ENCODE results near the gene SALL2.
"Not testable (repeated sequence)": the region's sequence is repeated elsewhere in the genome, so short reads cannot be mapped to it uniquely, and the experiment has no call there.

SALL2 gene

GRCh38 chr14:21525962-21526671 is at the start of gene SALL2:
SALL2 (minus strand) TSS chr14:21526346; CDS start chr14:21526127, 219 bp downstream.
- peak; percentile 76 for DNase-seq

GRCh38 chr14:21575661-21576060 is 49.5 kb upstream of the SALL2 start:
- no peak for DNase-seq

GRCh38 chr14:21572604-21573003 is 46.5 kb upstream of the SALL2 start:
- no peak for DNase-seq

GRCh38 chr14:21558703-21559170 is 32.6 kb upstream of the SALL2 start:
- DNase-seq = no peak

DNA sequence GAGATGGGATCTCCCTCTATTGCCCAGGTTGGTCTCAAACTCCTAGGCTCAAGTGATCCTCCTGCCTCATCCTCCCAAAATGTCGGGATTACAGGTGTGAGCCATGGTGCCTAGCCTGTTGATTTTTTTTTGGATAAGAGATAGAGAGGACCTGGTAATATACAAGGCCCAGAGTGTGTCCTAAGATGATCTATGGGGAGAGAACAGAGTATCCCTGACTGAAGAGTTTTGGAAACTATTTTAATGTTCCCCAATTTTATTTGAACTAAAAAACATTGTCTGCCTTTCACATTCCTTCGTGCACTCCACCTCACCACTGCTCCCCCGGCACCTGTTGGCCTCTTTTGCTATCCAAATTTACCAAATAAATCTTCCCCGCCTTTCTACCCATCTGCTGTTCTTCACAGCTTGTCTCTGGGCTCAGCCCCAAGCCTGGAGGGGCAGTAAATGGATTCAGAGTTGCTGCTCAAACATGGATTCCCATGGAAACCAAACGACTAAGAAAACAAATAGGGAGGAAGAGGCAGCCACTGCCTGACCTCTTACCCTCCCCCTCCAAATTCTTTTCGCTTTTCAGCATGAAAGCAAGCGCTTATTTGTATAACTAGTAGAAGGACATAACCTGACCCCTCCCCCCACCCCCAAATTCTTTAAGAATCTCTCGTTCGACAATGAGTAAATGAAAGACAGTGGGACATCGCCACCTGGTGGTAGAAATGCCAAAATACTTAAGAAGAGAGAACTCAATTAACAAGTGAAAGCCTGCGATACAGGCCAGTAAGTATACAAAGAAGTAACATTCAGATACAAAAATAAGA is 31.1 kb upstream of the SALL2 start:
- peak; percentile 45 for DNase-seq

- DNase-seq = no peak
Measured at GRCh38 chr14:21556378-21557083, 30.4 kb upstream of the SALL2 start.

DNA sequence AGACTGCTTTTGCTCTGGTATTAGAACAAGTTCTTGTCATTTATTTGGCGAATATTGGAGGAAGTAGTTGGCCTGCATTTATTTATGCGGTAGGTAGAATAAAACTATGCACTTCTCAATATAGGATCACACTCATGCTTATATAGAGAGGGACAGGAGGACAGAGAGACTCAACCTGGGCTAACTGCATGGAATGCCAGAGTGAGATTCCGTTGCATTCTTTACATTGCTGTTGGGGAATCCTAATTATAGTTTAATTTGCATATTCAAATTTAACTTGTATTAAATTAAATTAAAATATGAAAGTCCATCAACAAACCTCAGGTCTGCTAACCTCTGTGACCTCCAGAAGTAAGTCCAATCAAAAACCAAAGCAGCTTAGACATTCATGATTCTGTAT is 27.1 kb upstream of the SALL2 start:
- DNase-seq = no peak

DNA sequence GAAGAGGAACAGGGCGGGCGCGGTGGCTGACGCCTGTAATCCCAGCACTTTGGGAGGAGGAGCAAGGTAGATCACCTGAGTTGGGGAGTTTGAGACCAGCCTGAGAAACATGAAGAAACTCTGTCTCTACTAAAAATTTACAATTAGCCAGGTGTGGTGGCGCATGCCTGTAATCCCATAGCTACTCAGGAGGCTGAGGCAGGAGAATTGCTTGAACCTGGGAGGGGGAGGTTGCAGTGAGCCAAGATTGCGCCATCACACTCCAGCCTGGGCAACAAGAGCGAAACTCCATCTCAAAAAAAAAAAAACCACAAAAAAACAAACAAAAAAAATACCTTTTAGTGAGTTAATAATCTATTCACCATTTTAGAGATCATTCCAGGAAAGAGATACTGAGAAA is 18.4 kb upstream of the SALL2 start:
- DNase-seq = not testable (repeated sequence)

DNA sequence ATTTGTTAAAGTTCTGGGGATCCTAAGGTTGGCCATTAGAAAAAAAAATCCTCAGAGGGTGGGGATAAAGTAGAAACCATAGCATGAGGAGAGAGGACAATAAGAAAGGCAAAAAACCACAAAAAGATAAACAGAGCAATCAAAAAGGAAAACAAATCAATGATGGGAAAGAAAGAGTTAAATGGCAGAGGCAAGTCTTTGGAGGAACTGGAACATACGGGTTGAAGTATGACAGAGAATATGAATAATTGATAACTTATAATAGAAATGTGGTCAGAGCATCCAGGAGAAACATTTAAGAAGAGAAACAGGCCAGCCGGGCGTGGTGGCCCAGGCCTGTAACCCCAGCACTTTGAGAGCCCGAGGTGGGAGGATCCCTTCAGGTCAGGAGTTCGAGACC is 17.8 kb upstream of the SALL2 start:
- no peak for DNase-seq

- no peak for DNase-seq
Measured at GRCh38 chr14:21543521-21543960, 17.4 kb upstream of the SALL2 start.

DNA sequence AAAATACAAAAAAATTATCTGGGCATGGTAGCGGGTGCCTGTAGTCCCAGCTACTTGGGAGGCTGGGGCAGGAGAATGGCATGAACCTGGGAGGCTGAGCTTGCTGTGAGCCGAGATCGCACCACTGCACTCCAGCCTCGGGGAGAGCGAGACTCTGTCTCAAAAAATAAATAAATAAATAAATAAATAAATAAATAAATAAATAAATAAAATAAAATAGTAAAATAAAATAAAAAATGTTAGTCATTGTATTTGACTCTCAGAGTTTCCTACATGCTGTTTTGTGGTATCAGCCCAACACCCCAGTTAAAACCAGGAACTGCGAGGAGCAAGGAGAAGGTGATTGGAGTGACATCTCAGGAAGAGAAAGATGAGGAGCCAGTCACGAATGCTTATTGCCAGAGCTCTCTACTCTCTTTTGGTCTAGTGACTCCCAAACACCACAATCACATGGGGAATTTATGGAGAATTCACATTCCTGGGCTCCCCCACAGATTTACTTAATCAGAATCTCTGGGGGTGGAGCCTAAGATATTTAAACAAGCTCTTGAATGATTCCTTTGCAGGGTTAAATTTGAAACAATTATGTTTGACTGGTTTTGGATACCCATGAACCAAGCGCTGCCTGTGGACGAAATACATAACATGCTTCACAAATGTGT is 15.4 kb upstream of the SALL2 start:
- no peak for DNase-seq

GRCh38 chr14:21539189-21539940 is 13.2 kb upstream of the SALL2 start:
- no peak for DNase-seq

DNA sequence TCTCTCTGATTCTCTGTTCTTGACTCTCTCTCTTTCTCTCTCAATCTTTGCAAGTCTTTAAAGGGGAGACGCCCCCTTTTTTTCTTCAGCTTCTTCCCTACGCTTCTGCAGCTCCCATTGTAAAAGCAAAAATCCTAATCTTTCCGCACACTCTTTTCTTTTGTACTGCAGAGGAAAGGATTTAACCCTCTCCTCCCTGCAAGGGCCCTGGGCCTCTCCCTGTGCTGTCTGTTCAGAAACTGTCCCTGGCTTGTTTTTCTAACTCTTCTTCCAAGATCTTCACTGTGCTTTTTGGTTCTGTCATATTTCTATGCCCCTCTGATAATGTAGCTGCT is 10.9 kb upstream of the SALL2 start:
- DNase-seq = no peak

GRCh38 chr14:21536418-21537089 is 10.4 kb upstream of the SALL2 start:
- DNase-seq = no peak

DNA sequence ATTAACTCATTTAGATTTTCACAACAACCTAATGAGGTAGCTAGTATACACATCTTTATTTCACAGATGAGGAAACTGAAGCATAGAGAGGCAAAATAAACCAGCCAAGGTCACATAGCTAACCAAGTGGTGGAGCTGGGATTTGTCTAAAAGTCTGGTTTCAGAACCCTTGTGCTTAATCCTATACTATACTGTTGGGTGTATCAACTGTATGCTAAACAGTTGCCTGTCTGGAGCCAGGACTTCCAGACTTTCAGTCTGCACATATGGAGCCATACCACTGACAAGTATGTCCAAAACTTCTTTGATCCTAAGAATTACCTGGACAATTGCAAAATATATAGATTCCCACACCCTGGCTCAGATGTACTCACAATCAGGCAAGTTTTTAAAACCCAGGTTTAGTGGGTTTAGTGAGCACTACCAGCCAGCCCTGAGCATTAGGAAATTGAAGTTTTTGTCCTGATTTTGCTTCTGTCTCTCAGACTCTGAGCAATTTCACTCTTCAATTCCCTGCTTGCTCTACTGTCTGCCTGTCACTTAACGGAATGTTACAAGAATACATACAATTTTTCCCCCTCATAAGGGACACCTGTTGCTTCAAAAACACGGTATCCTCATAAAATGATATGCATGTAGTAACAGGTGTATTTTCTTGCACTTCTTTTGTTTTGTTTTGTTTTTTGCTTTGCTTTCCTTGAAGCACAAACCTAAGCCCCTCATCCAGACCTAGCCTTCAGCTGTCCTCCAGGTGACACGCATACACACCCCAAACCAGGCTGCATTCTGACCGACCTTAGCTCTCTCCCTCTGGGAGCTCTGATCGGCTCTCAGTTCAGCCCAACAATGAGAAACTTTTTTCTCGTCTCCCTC is 9.6 kb upstream of the SALL2 start:
- DNase-seq = no peak

- DNase-seq = no peak
Measured at GRCh38 chr14:21534576-21534975, 8.4 kb upstream of the SALL2 start.

DNA sequence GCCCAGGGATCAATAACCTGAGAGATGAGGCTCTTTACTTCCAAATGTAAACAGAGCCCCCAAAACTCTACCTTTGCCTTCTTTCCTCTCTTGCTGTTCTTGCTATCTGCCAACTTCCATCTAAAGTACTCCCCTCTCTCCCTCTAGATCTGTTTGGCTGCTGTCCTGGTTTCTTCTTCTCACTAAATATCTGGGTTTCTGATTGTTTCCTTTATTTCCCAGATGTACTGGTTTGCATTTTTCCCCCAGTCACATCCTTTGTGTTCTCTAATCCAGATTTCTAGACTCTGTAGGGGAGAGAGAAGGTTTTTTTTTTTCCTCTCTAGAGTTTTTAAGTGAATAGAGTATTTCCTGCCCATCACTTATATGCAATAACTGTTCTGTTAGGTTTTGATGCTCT is 7.1 kb upstream of the SALL2 start:
- no peak for DNase-seq

DNA sequence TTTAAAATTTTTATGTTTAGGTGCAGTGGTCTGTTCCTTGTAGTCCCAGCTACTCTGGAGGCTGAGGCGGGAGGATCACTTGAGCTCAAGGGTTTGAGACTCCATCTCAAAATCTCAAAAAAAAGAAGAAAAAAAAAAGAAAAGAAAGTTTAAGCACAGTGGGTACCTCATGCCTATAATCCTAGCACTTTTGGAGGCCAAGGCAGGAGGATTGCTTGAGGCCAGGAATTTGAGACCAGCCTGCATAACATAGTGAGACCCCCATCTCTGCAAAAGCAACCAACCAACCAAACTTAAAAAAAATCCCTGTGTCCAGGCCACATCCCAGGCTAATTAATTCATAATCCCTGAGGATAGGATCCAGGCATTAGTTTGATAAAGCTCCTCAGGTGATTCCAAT is 3.4 kb upstream of the SALL2 start:
- DNase-seq = no peak

GRCh38 chr14:21528381-21529348 is 2.5 kb upstream of the SALL2 start:
- DNase-seq = no peak

DNA sequence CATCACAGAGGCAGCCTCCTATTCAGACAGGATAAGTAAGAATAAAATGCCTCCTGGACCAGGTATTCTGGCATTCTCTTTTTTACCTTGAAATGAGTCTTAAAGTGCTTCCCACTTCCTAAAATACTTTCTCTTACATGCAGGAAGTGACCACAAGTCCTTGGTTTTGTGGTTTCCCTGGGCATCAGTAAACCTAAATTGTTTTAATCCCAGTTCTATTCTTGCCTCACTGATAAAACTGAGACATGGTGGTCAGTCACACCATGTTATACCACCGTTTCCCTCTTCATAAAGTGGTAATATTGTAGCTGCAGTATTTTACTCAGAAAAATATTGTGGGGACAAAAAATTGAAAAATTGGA is 1.2 kb upstream of the SALL2 start:
- no peak for DNase-seq

Measured in NCI-H1048 (cell line).